GM21576 (cell line): Measurements from ENCODE around the gene EVA1B.

ENCODE experiments used
- ATAC-seq: cut with Tn5 transposase; IDR thresholded peaks from one replicate; pipeline ENCODE4 v1.9.1; 2021; ENCODE audit warnings: mild to moderate bottlenecking, moderate library complexity; ENCODE audit not compliant: unreplicated experiment

EVA1B gene

DNA sequence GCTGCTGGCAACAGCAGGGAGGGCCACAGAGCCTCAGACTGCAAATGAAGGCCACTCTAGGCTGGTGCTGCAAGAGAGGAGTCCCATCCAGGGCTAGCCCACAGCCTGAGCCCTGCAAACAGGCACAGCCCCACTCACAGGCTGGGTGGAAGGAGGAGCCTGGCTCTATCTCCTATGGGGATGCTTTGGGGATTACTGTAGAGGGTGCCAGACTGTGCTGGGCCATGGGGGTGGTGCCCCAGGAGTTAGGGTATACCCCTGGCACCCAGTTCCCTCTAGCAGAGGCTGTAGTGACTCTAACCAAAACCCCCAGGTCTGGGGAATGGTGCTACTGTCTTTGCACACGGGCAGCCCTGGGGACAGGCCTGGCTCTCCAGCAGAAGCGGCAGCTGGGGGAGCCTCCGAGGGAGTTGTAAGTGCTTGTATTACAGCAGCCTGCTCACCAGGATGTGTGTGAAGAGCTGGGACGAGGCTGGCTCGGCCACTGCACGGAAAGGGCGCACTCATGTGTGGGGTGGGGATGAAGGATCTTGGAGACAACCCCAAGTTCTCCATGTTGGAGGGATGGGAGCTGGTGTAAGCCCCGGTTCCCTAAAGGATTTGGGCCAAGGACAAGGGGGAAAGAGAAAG, 23.4 kb upstream of the EVA1B start:
- no peak for ATAC-seq

DNA sequence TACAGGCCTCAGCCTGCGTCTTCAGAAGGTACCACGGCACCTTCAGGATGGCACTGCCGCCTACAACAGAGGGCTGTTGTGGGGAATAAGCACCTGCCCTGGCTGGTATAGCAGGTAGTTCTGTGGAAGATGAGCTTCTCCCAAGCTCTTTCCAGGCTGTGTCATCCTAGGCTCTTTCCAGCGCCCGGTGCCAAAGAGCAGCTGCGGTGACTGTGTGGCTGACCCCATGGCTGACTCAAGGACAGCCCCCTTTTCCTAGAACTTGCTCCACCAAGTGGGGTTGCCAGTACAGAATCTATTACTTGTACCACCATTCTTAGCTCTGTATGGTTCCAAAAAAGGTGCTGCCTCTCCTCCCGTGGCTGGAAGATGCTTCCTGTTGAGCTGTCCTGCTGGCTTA, 21.9 kb upstream of the EVA1B start:
- no peak for ATAC-seq

DNA sequence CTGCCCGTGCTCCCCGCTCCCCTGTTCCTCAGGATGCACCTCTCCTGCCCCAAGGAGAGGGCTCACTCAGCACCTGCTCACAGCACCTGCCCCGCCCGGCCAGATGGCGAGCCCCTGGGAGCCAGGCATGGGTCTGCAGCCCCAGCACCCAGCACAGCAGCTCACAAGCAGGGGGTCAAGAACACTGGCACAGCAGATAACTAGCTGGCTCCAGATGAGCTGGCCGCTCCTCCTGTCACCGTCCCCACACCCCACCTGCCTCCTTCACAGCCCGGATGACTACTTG, 20.9 kb upstream of the EVA1B start:
- ATAC-seq = no peak

DNA sequence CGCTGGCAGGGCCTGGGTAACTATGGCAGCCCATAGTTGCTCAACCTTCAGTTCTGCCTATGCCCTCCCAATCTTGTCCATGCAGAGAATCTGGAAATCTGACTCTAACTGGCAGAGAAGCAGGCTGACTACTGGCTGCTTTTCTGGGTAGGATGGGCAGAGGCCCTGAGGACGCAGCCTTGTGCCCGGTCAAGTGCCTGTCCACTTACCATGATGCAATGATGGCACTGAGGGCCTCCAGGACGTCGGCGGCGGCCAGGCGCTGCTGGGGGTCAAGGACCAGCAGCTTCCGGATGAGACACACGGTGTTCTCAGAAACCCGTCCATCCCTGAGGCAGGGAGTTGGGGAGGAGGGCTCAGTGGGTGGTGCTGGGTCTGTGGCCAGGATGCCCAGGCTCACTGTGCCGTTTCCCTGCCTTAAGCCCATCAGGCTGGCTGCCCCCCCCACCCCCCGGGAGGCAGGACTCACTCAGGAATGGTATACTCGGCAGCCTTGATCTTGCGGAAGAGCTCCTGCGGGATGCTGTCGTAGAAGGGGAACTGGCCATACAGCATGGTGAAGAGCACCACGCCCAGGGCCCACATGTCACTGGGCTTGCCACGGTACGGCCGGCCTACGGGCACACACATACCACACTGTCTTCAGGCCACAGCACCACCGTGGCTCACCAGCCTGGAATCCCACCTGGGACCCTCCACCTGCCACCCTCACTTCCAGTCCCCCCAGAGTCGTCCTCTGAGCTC, 20.4 kb upstream of the EVA1B start:
- ATAC-seq = no peak

DNA sequence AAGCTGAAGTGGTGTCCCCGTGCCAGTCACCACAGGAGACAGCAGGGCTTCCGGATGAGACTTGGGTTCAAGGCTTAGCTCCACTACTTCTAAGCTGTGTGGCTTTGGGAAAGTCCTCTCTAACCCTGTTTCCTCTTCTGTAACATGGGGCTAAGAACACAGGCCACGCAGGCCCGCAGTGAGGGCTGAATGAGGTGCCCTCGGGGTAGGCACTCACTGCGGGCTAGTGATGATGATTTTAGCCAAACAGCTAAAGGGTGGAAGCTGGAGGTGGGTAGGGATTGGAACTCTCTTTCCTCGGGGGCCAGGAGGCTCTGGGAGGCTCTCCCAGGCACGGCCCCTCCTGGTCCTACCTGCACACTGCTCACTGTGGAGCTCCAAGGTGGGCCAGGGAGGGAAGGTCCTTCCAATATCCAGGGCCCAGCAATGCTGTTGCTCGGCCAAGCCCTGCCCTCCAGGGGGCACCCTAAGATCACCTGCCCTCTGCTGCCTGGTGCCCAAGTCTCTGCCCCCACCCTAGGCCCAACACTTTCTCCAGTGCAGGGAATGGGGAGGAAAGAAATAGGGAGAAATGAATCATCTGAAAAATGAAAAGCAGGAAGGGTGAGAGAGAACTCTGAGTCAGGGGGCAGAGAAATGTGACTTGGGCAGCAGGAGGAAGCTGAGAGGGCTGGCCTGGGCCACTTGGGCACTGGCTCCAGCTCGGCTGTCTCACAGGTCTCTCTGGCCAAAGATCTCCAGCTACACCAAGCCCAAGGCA, 19.2 kb upstream of the EVA1B start:
- no peak for ATAC-seq

DNA sequence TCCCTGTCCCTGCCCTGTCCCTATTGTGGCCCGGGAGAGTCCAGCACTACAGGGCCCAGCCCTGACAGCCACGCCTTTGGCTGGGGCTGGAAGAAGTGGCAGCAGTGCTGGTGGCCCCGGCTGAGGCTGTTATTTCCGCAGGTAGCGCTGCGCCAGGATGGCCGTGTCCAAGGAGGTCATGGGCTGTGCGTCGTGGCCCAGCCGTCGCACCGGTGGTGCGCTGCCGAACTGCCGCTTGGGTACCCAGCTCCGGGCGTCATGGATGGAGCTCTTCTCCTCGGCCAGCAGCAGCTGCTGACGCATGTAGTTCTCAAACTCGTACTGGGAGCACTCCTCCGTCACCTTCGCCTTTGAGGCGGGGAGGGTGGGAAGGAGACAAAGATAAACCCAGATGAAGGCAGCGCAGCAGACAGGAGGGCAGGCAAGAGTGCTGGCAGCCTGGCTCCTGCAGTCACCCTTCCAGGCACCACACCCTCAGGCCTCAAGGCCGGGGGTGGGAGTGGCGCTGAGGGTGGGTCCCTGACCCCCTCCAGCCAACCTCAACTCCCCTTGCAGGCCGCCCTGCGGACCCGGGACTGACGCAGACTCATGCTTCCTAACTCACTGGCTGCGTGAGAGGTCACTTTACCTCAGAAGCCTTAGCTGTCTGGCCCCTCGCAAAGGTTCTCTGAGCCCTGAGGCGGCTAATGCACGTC, 18.3 kb upstream of the EVA1B start:
- ATAC-seq = no peak

DNA sequence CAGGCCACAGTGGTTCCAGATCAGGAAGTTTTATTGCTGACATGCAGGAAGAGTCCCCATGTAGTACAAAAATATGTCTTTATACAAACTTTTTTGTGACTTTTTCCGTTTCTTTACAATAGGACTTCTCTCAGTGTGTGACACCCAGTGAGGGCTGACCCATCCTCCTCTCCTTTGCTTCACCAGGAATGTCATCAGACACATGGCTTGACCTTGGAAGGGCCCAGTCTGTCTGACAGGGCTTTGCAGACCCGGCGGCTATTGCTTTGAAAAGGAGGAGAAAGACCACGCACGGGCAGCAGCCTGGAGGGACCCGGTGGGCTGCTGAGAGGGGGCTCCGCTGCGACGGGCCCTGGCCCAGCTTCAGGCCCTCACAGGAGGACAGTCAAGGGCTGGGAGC, 16.2 kb upstream of the EVA1B start:
- ATAC-seq = no peak

DNA sequence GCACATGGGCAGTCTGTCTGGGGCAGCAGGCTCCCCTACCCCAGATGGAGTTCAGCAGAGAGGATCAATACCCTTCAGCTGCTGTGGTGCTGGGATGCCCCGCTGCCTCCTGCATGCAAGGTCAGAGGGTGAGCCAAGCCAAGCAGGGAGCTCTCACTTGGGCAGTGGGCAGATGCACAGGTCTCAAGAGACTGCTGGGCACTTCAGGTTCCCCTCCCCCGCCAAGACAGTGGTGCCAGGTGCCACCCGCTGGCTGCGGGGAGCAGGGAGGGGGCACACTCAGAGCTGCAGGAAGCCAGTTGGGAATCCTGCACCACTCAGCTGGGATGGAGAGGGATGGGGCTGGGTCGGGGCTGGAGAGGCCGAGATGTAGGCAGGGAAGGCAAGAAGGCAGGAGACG, 15.8 kb upstream of the EVA1B start:
- ATAC-seq = no peak

DNA sequence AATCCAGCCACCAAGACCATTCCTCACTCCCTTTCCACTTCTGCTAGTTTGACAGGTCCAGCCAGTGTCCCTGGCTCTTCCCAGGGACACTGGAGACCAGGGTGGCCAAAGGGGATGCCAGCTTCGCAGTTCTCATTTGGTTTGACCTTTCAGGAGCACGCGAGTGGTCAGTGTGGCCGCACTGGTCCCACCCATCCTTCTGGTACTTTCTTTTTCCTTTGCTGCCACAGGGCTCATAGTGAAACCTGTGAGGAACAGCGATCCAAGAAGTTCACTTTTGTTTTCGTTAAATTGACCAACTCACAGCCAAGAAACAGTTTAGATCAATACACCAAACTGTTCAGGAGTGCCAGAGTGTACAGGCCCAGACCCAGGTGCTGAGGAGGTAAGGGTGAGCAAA, 14.4 kb upstream of the EVA1B start:
- ATAC-seq = no peak

DNA sequence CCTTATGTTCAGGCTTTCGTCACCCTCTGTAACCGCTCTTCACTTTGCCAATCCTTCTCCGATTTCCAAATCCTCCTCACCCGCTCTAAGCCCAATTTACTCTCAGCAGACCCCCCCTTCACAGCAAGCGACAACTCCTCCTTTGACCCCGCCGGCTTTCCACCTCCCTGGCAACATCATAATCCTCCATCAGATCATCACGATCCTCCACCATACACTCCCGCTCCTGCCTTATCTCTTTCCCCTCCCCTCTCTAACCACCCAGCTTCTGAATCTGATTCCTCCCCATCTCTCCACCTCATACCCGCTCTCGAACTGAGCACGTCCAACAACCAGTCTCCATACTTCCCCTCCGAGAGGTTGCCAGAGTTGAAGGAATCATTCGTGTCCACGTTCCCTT, 7.5 kb upstream of the EVA1B start:
- ATAC-seq = no peak

DNA sequence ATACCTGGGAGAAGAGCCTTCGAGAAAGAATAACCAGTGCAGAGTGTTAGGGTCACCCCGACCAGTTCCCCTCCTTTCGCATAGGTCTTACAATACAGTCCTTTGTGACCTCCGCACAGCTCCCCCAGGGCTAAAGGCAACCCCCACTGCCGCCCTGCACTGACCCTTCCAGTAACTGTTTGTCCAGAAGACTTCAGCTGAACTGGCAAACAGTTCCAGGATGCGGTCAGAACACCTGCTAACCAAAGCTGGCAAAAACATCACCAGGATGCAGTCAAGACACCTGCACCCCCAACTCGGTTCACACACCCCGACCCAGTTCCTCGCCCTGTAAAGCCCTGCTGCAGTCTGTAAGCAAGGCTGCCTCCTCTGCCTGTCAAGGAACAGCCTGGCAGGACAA, 6.4 kb upstream of the EVA1B start:
- no peak for ATAC-seq

DNA sequence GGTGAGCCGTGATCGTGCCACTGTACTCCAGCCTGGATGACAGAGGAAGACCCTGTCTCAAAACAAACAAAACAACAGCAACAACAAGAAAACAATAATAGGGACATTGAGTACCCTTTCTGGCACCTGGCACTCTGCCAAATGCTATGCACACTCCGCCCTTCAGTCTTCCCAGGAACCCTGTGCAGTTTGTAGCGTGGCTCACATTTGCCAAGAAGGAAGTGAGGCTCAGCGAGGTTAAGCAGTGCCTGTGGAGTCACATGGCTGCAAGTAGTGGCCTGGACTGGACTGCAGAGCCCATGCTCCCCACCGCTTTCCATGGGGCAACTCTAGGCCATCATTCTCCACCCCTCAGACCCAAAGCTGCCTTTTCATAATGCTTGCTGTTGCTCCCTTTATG, 5.3 kb upstream of the EVA1B start:
- ATAC-seq = no peak

DNA sequence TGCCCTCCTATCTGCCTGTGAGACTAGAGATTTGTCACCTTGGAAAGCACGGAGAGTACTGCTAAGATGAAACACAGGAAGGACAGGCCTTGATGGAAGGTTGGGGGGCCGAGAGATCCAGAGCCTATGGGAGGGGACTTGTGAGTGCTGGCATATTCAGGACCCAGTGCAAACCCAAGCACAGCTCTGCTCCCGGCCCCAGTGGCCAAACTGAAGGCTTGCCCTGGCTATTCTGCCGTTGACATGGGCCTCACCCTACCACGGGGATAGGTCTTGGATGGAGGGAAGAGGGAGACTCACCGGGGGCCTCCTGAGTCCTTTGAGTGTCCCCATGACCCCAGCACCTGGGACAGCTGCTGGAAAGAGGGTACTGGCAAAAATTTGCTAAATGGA, 4.6 kb upstream of the EVA1B start:
- no peak for ATAC-seq

DNA sequence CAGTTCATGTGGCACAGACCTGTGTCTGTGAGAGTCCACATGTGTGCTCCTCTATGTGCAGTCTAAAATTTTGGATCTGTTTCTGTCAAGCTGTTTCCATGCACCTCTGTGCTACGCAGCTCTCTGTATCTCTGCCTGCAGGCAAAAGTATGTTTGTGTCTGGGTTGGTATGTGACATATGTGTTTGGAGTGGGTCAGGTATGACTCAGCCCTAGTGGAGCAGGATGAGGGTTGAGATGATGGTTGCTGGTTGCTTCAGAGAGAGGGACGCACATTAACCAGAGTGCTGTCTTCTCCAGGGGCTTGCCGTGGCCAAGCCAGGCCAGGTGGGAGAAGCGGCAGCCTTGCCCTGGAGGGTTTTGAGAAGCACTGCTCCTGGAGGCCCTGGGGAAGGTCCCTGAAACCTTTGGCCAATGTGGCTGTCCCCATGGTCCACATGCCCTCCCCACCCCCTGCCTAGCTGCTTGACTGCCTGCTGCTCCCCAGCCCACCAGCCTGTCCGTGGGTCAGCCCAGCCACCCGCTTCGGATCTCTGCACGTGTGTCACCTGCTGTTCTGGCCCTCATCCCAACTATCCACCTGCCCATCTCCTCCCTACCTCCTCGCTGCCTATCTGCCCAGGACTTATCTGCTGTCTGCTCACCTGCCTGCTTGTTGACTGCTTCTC, 4.1 kb upstream of the EVA1B start:
- no peak for ATAC-seq

DNA sequence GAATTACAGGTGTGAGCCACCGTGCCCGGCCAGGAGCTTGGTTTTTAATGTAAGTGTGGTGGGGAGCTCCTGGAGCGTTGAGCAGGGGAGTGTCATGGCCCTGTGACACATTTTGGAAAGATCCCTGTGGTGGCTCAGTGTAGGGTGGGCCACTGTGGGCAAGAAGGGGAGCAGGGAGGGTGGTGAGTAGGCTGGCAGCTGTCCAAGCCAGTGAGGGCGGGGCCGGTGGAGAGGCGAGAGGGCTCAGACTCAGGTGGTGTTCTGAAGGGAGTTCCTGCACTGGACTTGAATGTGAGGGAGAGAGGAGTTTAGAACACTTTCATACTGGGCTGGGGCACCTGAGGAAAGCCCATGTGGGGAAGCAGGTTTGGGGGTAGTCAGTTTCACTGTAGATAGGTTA, 3.1 kb upstream of the EVA1B start:
- no peak for ATAC-seq

DNA sequence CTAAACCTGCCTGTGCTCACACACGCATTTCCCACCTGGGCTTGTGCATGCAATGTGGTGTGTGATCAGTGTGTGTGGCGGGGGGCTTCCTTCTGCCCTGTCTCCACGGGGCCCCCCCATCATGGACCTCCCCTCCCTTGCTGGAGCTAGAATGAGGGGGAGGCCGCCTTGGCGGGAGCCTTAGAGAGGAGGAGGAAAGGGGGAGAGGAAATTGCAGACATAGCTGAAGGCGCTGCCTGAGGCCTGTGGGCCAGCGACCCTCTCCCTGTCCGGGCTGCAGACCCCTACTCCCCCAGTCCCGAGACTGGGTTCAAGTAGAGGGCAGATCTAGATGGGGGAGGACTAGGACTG, 883 bp upstream of the EVA1B start:
- ATAC-seq = no peak

DNA sequence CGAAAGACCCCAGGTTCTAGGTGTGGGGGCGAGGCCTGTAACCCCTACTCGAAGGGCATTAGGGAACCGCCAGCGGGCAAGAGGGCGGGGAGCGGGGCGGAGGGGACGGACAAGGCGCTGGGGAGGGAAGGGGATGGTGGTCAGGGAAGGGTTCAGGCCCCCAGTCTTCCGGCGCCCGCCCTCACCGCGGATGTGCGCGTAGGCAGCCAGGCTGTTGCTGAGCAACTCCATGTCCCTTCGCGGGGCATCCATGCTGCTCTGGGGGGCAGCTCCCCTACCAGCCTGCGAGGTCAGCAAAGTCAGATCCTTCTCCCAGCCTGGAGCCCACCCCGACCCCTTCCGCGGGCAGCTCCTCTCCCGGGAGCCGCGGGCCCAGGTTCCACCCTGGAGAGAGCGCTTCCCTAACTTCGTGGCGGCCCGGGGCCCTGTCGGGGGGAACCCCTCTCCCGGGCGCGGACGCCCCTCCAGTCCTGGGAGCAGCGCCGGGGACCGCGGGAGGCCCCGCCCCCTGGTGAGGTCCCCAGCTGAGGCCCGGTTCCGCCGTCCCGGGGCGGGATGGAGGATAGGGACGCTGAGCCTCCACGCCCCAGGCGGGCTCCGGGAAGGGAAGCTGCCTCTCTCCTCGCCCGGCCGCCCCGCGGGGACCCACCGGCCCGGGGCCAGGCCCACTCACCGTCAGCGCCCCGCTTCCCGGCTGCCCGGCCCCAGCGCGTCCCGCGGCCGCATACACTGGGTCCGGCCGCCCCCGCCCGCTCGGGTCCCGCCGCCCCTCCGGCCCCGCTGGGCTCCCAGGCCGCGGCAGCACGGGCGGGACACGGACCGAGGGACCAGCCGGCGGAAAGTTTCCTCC, 434 bp downstream of the EVA1B start:
- ATAC-seq = no peak

DNA sequence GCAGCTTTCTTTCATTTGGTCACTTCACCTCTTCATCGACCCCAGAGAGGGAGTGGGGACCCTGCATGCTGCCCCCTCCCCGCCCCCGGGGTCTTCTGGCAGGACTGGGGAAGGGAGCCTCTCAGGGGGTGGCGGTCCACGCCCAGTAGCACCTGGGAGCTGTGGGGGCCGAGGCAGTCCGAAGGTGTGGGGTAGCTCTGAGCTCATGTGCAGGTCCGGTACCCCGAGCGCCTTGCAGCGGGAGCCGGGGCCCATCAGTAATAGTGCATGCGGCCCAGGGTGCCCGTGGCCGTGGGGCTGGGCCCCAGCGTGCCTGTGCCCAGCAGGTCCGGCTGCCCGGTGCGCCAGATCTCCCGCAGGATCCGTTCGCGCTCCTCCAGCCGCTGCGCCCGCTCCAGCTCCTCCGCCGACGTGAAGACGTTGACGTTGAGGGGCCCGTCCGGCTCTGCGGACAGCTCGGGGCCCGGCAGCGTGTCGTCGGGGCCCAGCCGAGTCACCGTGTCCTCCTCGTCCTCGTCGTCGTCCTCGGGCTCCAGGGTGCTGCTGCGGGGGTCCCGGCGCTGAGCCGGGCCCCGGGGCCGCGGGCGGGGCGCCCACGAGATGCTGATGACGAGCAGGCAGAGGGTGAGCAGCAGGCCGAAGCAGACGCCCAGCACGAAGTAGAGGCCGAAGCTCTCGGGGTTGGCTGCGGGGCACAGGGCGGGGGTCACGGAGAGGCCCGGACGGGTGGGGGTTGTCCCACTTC, 1.2 kb downstream of the EVA1B start:
- no peak for ATAC-seq

DNA sequence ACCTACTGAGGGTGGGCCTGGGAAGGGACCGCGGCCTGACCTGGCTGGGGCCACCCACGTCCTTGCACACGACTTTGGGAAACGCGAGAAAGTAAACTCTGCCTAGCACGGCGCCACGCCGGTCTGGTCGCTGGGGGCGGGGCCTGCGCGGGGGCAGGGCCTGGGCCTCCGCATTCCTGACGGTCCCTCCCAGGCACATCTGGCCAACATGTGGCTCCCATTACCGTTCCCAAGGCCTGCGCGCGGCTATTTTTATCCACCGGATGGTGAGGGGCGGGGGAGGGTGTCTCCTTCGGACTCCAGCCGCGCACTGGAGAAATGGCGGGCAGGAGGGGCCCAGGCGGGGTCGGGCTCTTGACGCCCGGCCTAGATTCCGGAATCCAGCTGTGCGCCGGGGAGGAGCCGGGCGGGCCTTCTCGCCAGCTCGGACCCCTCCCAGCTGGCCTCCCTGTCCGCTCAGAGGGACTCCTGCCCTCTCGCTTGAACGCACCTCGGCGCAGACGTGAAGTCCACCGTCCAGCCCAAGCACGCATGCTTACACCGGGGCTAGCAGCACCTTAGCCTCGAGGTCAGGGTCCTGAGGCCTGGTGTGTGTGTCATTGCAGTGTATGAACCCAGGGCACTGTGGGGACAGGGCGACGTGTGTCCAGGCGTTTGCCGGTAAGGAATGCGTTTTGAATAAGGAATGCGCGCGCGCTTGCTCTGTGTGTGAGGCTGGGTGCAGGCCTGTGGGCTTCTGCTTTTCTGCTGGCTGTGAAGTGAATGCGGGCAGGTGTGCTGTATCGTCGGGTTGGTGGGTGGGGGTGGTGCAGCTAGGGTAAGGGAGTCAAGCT, 2.1 kb downstream of the EVA1B start:
- no peak for ATAC-seq
